Right forelimb (tissue), 1 donor: ENCODE data around the gene PDCD4.
"Not testable (repeated sequence)": the region's sequence is repeated elsewhere in the genome, so short reads cannot be mapped to it uniquely, and the experiment has no call there.

Experiments
- DNase-seq: peaks from one replicate; pipeline ENCODE4 v3.0.0-alpha.2; 2018

Gene PDCD4

DNA sequence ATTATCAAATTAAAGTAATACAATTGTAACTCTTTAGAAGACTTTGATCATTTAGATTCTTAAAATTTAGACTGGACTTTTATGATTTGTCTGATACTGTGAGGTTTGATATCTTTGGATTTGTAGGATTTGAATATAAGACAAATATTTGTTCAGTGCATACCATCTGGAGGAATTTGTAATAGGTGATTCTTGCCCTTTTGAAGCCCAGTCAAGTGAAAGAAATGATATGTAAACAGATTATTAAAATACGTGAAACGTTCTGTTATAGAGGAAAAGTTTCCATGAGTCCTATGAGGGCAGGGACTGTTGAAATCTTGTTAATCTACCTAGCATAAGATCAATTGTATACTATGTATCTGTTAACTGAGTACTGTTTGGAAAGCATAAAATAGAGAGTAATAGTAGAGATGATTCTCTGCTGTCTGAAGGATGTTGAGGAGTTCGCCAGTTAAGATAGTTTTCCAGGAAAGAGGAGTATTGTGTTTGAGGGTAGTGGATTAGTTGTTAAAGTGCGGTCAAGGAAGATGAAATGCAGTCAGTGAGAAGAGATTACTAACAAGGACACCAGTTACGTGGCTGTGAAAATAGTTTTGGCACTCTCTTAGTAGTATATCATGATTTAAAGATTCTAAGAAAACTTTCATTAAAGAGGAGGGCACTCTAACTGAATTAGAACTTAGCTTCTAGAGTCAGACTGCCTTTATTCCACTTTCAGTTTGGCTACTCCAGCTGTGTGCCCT lies 14.4 kb downstream of the PDCD4 start:
- no peak for DNase-seq

DNA sequence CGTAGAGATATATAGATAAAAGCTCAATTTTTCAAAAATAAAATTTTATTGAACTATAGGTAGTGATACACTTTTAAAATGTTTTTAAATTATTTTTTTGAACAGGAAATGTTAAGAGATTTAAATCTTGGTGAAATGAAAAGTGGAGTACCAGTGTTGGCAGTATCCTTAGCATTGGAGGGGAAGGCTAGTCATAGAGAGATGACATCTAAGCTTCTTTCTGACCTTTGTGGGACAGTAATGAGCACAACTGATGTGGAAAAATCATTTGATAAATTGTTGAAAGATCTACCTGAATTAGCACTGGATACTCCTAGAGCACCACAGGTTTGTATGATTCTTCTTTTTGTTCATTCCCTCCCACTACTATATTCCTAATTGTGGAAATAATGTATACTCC lies 15.8 kb downstream of the PDCD4 start:
- DNase-seq: no peak

DNA sequence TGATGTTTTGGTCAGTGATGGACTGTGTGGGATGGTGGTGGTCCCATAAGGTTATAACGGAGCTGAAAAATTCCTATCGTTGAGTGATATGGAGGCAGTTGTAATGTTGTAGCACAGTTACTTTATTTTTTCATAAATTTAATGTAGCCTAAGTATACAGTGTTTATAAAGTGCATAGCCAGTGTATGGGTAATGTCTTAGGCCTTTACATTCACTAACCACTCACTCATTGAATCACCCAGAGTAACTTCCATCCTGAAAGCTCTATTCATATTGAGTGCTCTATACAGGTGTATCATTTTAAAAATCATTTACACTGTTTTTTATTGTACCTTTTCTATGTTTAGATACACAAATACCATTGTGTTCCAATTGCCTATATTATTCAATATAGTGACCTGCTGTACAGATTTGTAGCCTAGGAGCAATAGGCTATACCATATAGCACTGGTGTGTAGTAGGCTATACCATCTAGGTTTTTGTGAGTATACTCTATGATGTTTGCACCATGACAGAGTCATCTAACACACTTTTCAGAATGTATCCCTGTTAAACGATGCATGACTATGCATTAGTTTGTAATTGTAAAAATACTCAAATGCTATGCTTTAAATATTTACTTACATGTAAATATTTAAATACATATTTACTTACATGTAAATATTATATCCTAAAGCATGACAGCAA lies 21.0 kb downstream of the PDCD4 start:
- no peak for DNase-seq

DNA sequence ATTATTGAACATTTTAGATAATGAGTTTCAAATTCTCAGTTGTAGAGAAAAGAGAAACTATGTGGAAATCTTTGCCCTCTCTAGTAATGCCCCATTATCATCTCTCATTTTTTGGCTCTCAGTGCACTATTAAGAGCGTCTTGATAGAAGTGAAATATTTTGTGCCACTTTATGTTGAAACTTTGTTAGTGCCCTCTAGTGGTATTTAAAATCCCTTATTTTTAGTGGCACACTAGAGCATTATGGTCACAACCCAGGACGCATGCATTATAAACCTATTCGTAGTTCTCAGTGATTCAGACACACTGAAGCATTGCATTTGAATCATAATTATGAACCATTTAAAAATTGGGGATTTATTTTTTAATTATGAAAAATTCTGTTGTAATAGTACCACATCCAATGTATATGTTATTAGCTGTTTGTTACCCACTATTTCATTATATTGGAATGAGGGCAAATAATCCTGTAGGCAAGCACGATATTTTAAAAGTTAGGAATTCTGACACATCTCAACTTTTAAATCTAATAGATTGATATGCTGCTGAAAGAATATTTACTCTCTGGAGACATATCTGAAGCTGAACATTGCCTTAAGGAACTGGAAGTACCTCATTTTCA lies 21.9 kb downstream of the PDCD4 start:
- no peak for DNase-seq

DNA sequence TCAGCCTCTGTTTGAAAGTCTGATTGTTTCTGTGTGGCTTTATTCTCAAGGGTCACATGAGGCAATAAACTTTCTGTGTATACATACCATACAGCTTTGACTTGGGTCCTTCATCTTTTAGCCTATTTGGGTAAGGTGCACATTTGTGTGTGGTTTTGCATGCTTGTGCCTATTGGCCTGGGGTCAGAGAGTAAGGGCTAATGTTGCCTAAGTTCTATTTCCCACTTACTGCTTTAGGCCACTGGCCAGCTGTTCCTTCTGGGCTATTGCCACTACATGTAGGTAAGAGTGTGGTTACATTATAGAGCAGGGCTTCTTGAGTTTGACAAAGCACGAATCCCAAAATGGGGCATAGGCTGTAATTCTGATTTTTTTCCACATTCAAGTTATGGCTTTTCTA lies 25.5 kb downstream of the PDCD4 start:
- DNase-seq: no peak

DNA sequence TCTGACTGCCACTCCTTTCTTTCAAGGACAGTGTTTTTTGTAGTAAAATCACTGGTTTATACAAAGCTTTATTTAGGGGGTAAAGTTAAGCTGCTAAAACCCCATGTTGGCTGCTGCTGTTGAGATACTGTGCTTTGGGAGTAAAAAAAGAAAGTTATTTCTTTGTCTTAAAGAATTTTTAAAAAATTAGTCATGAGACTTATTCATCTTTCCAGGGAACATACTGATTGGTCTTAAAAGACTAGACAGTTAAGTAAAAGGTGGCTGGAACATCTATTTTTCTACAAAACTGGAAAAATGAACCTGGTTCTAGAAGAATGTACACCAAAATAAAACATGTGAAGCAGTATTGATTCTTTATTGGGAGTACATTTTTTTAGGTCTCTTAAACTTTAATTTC lies 26.7 kb downstream of the PDCD4 start:
- no peak for DNase-seq

DNA sequence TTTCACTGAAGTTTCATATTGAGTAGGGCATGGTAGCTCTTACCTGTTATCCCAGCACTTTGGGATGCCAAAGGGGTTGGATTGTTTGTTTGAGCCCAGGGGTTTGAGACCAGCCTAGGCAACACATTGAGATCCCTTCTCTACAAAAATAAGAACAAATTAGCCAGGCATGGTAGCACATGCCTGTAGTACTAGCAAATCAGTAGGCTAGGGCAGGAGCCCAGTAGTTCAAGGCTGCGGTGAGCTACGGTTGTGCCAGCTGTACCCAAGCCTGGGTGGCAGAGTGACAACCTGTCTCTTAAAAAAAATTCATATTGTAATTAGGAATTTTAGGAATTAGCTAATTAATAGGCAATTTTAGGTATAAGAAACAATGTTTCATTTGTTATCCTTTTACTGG lies 29.3 kb downstream of the PDCD4 start:
- DNase-seq: no peak

DNA sequence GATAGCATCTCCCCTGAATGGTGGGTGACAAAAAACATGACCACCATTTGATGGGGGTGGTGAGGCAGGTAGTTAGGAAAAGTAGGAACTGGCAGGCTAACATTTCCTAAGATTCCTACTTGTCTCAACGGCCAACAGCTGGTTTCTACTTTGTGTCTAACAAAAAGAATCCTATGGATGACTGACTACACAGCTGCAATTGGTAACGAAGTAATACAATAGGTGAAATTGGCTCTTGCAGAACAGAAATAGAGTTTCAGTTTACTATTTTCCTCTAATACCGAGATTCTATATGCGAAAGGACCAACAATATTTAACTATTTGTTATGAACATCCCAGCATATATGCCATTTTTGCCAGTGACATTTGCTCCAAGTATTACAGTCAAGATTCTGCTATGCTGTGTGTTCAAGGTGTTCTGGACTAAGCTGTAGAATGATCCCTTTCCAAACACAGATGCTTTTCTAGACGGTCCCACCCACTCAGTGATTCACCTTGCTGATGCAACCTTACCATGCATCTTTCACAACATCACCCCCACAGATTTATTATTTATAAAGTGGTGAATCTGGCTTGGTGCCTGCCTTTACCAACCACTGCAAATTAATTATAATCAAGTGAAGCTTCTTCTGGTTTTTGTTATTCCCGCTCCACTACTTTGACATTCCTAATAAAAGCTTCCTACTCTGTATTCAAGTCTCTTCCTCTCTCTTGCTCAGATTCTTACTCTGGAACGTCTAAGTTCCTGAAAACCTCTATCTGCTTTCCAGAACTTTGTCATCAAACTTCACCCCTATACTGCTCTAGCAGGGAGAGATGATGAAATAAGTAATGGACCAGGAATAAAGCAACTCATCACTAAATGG lies 30.5 kb downstream of the PDCD4 start:
- no peak for DNase-seq

DNA sequence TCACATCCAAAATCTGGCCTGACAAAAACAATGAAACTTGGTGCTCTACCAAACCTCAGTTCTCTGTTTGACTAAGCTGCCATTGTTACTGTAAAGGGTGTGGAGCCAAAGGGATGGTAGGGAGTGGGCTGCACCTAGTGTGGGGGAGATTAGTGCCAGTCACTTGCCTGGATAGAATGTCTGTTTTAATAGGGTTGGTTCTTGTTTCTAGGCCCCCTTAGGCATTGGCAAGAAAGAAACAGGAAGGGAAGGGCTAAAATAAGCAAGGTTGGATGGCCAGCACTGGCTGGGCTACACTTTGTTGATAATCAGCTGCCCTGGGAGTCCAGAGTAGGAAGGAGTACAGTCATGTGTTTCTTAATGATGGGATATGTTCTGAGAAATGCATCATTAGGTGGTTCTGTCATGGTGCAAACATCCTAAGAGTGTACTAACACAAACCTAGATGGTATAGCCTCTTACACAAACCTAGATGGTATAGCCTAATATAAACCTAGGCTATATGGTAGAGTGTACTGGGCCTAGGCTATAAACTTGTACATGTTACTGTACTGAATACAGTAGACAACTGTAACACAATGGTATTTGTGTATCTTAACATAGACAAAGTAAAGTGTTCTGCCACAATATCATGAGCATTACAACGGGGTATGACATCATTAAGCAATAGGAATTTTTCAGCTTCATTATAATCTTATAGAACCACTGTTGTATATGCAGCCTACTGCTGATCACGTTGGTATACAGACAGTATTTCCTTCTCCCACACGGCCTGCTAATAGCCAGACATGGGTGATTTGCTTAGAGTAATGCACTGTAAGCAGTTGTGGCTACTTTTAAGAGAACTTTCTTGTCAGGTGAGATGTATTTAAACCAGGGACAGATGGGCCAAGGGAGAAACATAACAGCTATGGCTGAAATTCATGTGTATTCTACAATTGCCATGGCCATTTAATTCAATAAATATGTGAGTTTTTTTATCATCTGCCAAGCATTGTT lies 31.9 kb downstream of the PDCD4 start:
- no peak for DNase-seq

DNA sequence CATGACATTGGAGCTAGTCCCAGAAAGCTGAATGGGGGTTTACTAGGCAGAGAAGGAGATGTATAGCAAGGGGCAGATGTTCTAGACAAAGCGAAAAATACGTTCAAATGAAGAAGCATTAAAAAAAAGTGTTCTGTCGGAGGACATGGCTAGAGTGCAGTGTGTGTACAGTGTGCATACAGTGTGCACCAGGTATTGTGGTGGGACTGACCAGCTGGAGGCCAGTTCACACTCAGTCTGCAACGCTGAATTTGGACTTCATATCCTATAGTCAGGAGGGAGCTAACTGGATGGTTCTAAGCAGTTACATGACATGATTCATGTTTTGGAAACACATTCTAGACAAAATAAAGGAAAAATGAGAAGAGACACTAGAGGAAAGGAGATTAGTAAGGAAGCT lies 38.4 kb downstream of the PDCD4 start:
- DNase-seq: no peak

DNA sequence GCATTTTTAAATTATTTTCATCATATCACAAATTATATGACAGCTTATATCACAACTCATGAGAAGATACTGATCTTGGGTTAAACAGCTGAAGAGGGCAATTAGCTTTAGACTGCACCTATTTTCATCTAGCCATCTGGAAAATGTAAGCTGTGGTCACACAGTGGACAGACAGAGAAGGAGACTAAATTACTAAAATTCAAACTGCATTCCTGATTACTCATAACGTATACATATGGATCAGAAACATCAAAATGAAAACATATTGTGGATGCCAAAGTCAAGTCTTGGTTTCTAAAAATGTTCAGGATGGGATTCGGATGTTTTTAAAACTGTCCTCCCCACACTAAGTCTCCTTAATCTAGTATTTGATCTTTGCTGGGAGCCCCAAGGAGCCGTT lies 40.6 kb downstream of the PDCD4 start:
- no peak for DNase-seq

DNA sequence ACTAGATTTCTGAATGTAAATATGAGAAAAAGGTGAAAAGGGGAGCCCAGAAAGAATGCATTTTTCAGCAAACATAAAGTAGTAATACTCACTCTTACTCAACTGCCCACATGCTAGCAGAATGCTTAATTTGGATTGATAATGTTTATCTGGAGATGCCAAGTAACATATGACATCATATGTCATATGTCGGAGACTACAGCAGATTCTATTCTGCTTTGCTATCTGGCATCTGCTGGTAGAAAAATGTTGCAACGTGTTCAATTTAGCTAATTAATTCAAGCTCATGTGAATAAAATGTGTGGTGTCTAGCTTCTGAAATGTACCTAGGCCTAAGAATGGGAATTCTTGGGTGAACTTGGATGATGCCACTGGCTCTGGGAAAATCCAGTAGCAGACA lies 42.7 kb downstream of the PDCD4 start:
- DNase-seq: no peak

DNA sequence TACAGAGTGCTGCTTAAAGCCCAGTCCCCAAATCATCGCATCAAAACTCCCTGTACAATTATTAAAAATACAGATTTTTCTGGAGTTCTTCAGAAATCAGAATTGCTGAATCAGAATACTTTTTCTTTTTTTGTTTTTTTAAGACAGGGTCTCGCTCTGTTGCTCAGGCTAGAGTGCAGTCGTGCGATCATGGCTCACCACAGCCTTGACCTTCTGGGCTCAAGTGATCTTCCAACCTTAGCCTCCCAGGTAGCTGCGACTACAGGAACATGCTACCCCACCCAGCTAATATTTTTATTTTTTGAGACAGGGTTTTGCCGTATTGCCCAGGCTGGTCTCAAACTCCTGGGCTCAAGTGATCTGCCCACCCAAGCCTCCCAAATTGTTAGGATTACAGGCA lies 43.3 kb downstream of the PDCD4 start:
- no peak for DNase-seq

DNA sequence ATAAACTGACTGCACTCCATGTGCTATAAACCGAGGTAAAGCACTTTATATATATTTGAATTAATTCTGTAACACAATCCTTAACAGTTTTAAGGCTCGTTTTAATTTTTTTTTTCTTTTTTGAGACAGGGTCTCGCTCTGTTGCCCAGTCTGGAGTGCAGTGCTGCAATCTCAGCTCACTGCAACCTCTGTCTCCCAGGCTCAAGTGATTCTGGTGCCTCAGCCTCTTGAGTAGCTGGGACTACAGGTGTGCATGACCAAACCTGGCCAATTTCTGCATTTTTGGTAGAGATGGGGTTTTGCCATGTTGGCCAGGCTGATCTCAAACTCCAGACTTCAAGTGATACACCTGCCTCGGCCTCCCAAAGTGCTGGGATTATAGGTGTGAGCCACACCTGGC lies 43.9 kb downstream of the PDCD4 start:
- DNase-seq: not testable (repeated sequence)

DNA sequence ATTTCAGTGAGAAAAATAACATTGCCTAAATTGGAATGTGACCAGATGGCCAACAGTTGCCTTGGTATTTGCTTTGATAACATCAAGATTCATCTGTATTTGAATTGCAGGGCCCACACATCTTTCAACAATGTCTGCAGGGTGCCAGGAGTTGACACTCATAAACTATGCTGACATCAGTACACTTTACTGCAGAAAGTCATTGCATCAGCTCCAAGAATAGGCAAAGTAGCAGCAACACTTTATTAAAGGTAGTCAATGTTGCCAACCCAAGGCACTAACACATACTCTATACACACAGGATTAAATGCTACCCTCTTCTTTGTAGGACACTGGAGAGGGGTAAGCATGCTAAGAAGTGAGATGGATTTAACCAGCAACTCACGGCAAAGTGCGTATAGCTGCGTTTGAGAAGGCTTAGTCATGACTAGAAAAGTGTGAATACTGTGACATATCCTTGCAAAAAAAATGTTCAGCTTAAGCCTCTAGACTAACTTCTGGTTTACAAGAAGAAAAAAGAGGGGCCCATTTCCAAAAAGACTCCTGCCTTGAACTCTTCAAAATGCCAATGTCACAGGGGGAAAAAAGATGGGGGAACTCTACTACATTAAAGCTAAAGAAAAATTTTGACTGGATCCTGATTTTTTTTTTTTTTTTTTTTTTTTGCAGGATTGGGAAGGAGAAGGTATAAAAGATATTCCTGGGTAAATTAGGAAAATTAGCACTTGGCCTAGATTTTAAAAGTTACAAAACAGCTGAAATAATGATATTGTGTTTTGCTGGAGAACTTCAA lies 45.0 kb downstream of the PDCD4 start:
- no peak for DNase-seq

DNA sequence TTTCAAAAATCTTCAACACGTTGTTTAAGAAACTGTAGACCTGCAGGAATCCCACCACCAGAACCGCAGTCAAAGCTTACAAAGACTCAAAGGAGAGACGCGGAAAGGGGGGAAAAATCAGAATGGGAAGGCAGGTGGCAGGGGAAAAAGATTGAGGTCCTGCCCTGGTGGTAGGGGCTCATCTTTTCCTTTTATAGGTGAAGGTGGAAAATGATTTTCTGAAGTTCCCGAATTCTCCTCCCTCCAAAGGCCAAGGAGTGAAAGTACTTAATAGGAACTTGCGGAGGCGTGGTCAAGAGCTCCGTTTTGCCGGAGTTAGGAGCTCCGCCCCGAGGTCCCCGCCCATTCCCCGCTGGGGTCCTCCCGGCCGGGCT lies 46.5 kb downstream of the PDCD4 start:
- DNase-seq: no peak

DNA sequence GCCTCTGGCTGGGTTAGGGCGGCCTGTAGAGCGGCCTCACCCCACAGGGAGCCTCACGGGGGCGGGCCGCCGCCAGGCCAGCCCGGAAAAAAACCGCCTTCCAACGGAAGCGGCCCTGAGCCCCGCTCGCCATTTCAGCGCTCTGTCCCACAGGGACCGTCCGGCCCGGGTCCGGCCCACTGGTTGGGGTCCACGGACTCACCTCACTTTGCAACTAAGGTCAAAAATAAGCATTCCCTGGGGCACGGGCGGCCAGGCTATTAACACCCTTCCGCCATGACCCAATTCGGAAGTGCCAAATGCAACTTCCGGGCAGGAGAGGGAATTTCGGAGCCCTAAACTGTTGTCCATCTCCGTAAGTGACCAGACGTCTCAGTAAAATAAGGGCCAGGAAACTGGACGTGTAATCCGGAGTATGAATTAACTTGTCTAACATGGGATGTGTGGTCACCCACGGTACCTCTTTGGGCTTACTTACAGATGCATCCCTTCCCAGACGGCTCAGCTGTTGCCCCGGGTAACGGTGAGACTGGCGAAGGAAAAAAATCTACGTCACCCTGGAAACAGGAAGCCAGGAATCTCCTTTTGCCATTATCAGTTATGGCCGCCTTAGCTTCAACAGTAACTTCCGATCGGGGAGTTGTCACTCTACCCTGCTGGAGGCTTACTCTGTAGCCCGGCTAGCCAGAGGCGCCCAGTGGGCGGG lies 47.1 kb downstream of the PDCD4 start, which contains the start of gene BBIP1:
TSS of gene BBIP1 (minus strand) at position 538 of the 706 bp plus-strand sequence. CDS start 1,023 bp downstream, outside the sequence.
- DNase-seq: peak; percentile 98

DNA sequence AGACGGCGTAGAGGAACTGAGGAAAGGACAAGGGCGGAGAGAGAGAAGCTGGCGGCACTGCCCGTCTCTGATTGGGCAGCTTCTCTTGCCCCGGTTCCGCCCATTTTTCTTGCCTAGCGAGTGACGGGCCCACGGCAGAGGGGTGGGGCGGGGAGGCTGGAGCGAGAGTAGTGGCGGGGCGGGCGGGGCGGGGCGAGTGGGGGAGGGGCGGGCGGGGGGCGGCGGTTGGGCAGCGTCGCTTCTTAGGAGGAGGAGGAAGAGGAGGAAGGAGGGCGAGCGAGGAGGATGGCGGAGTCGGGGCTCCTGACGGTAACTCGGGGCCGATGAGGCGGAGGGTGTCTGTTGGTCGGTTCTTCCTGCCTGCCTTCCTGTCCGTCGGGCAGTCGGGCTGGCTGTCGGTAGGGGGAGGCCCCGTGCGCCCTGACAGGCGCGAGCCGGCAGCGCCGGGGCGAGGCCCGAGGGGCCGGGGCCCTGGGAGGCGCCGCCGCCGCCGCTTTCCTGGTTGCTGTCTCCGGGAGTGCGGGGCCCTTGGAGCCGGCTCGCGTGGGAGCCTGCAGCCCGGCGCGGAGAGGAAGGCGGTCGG lies 47.7 kb downstream of the PDCD4 start, which contains the start of gene SHOC2:
TSS of gene SHOC2 (plus strand) at position 256 of the 583 bp plus-strand sequence. CDS start 44,755 bp downstream, outside the sequence.
- DNase-seq: no peak

DNA sequence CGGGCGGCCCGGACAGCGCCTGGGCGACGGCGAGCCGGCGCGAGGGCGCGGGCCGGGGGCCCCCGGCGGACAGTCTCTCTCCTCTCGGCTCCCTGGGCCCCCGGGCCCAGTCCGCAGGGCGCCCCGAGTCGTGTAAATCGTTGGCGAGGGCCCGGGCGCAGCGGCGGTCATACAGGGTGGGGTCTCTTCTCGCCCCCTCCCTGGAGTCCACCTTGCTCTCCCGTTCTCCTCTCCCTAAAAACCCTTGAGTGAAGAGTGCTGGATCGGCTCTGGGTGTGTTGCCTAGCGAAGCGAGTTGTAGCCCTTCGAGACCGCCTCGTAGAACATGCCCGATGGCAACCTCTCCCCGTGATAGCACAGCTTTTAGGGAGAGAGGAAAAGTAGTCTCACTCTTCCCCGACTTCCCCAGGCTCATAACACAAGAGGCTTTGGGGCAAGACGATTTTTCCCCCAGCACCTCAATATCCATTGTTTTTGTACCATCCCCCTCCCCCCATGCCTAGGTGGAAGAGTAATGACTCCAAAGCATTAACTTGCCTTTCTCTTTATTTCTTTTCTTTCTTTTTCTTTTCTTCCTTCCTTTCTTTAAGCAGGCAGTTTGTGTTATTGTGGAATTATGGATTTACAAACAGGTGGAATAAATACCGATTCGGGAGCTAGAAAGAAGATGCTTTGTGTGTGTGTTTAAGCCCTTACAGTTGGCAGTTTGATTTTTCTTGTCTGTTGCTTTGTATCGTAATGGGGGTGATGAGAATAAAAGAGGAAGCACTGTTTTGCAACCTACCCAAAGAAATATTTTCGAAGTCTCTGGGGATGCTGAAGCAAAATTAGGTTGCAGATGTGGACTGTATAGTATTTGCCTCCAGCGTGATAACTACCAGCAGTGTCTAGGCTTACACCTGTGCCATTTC lies 48.5 kb downstream of the PDCD4 start:
- DNase-seq: no peak
